A172 (cell line): ENCODE measurements around the gene CKM. TPM values are rescaled to one million over a fixed set of nuclear protein-coding genes. Genes with fewer than 3 reads are reported as not detected.
"Not testable (repeated sequence)": the region's sequence is repeated elsewhere in the genome, so short reads cannot be mapped to it uniquely, and the experiment has no call there.

Experiments
- DNase-seq: peaks from one replicate; pipeline ENCODE4 v3.0.0-alpha.2; 2015; ENCODE audit warnings: low spot score
- total RNA-seq: library from RNA; depleted of rRNA; stranded (reverse); fragments of >200 nt; shearing (Covaris generic); gene quantifications from 2 replicates; pipeline ENCODE4 v1.2.3, GENCODE V29; 2014

CKM gene
- total RNA-seq, 1 experiment from 2014 or later = not detected

GRCh38 chr19:45293682-45294081 is 29.0 kb downstream of the CKM start:
- DNase-seq = no peak

- DNase-seq = no peak
These were observed 30.8 kb downstream of the CKM start for GRCh38 chr19:45291834-45292233.

DNA sequence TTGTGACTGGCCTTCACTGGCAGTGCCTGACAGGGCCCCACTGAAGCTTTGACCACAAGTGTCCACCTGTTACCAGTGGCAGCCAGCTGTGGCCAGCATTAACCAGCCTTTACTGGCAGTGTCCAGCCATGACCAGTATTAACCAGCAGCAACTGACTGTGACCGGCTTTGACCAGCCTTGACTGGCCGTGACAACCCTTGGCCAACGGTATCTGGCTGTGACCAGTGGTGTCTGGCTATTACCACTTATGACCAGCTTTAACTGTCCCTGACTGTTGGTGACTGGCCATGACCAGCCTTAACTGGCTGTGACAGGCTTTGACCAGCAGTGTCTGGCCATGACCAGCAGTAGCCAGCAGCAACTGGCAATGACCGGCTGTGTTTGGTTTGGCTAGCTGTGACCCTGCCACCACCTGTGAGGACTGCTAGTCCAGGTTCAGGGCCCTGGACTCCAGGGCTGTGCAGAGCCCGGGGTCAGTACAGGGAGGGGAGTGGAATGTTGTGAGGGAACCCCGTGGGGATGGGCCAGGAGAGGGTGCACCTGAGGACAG is 32.2 kb downstream of the CKM start:
- no peak for DNase-seq

DNA sequence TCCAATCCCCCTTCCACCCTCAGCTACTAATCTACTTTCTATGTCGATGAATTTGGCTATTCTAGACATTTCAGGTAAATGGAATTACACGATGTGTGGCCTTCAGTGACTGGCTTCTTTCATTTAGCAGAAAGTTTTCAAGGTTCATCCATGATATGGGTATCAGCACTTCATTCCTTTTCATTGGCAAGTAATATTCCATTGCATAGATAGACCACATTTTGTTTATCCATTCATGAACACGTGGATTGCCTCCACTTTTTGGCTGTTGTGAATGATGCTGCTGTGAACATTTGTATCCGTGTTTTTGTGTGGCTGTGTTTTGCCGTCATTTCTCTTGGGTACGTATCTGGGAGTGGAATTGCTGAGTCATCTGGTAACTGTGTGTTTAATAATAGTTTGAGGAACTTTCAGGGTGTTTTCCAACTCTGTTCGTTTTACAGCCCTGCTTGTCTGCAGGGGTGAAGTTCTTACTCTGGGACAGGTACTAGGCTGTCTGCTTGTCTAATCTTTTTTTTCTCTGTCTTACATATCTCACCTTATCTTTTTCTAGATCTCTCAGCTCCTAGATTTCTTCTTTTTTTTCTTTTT is 39.1 kb downstream of the CKM start:
- no peak for DNase-seq

- no peak for DNase-seq
These were observed 42.2 kb downstream of the CKM start for GRCh38 chr19:45280471-45280961.

GRCh38 chr19:45279587-45280192 is 43.0 kb downstream of the CKM start:
- DNase-seq = no peak

DNA sequence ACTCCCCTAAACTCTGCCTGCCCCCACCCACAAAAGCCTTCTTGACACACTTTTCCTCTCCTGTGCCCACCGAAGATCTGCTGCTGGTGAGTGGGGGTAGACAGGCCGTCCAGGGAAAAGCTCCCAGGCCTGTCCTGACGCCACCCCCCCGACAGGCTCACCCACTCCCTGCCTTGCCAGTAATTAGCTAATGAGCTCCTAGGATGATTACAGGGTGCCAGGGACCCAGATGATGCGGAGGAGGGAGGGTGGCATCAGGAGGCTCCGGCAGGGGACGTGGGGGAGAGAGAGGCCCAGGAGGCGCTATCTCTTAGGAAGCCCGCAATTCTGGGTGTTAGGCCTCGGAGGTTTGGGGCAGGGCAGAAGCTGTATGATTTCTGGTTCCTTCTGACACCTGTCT is 44.6 kb downstream of the CKM start:
- DNase-seq = no peak

DNA sequence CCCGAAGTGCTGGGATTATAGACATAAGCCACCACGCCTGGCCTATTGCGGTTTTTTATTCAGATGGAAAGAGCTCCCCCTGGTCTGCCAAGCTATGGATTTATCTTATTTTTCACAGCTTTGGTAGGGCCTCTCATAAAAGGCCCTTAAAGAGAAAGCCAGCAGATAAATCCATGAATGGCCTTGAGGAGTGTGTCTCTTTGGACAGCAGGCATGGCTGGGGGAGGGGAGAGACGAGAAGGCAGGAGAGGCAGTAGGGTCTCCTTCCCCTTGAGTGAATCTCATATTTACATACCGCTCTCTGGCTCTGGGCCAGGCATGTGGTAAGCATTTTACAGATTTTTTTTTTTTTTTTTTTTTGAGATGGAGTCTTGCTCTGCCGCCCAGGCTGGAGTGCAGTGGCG is 46.4 kb downstream of the CKM start:
- no peak for DNase-seq

DNA sequence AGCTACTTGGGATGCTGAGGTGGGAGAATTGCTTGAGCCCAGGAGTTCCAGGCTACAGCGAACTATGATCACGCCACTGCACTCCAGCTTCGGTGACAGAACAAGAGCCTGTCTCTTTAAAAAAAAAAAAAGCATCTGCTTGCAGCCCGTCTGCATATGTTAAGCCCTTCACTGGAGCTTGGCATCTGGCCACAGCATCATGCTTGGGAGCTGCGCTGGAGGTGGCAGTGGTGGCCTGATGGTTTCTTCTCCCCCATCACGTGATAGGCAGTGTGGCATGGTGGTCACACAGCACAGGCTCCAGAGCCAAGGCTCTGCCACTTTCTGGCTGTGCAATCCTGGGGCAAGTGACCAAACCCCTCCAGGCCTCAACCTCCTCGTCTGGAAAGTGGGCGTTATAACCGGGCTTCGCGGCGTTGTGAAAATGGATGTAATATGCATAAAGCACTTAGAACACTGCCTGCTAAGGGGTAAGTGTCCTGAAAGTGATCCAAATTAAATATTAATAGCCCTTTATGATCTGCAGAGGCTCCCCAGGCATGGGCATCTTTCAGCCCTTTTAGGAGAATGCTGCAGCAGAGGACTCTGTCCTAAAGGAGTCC is 47.2 kb downstream of the CKM start:
- no peak for DNase-seq

GRCh38 chr19:45273521-45273855 is 49.2 kb downstream of the CKM start:
- no peak for DNase-seq

GRCh38 chr19:45271735-45272108 is 51.0 kb downstream of the CKM start:
- DNase-seq = no peak

DNA sequence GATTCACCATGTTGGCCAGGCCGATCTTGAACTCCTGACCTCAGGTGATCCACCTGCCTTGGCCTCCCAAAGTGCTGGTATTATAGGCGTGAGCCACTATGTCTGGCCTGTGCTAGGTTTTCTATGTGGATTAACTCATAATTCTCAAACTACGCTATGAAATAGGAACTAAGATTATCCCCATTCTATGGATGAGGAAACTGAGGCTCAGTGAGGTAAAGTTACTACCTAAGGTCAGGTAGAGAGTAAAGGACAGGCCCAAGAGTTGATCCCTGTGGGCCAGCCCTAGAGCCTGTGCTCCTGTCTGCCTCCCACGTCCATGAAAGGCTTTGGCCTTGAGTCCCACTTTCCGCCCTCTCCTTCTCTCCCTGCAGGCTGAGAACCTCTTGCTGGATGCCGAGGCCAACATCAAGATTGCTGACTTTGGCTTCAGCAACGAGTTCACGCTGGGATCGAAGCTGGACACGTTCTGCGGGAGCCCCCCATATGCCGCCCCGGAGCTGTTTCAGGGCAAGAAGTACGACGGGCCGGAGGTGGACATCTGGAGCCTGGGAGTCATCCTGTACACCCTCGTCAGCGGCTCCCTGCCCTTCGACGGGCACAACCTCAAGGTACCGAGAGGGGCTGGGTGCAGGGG is 51.5 kb downstream of the CKM start:
- DNase-seq = no peak

DNA sequence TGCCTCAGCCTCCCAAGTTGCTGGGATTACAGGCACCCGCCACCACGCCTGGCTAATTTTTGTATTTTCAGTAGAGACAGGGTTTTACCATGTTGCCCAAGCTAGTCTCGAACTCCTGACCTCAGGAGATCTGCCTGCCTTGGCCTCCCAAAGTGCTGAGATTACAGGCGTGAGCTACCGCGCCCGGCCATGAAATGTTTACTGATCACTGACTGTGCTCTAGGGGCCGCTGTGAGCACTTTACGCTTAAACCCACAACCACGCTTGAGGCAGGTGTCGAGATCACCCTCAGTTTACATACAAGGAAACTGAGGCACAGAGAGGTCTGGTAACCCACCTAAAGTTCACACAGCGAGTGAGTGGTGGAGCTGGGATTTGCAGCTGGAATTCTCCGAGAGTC is 52.7 kb downstream of the CKM start:
- not testable (repeated sequence) for DNase-seq

DNA sequence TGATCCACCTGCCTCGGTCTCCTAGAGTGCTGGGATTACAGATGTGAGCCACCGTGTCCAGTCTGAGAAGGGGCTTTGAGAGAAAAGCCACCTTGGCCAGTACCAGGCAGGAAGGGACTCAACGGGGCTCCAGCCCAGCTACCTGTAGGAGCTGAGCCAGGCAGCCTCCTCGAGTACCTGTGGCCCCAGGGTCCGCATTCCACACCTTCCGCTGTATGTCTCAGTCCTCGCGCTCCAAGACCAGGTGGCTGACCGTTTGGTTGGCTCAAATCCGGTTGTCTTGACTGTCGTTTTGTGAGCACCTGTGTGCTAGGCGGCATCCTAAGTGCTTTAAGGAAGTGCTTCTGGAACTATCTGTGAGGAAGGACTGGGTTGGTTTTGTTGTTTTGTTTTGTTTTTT is 55.4 kb downstream of the CKM start:
- no peak for DNase-seq

GRCh38 chr19:45265375-45265774 is 57.3 kb downstream of the CKM start:
- no peak for DNase-seq

- DNase-seq = no peak
These were observed 57.8 kb downstream of the CKM start for GRCh38 chr19:45264781-45265317.

DNA sequence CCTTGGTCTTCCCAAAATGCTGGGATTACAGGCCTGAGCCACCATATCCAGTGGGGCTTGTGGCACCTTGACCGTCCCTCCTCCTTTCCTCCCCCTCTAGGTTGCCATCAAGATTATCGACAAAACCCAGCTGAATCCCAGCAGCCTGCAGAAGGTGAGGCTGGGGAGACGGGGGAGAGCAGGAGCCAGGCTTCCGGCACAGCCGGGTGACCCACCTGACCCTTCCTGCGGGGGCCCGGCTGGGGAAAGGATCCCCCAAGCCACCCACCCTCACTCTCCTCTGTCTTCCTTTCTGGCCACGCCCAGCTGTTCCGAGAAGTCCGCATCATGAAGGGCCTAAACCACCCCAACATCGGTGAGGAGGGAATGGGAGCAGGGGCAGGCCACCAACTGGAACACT is 59.7 kb downstream of the CKM start:
- no peak for DNase-seq

GRCh38 chr19:45262570-45262969 is 60.1 kb downstream of the CKM start:
- DNase-seq = no peak

GRCh38 chr19:45258862-45259261 is 63.8 kb downstream of the CKM start:
- no peak for DNase-seq

GRCh38 chr19:45256836-45257235 is 65.8 kb downstream of the CKM start:
- no peak for DNase-seq
